Measurements from ENCODE around the gene AMMECR1. TPM values are rescaled to one million over a fixed set of nuclear protein-coding genes. Genes with fewer than 3 reads are reported as not detected.

Gene AMMECR1
- polyA plus RNA-seq, 3 donors from 2014 or later, result 6.2 to 8.1 (median 7.6) TPM

GRCh38 chrX:110211340-110211739 is 106.5 kb downstream of the AMMECR1 start:
- Mint-ChIP-seq H3K27me3 (ENCODE audit: low read depth in 3 of 3) (no peaks in the 10 kb centered on the region), H3K9me3 (no peaks in the 10 kb centered on the region)

GRCh38 chrX:110210417-110211139 is 107.3 kb downstream of the AMMECR1 start:
- Mint-ChIP-seq H3K4me3 (no peak overlapping the region), H3K36me3 (no peaks in the 10 kb centered on the region), H3K4me1 (peaks cover 0 to 2% of the 10 kb centered on the region in 2 donors), H3K27me3 (ENCODE audit: low read depth in 3 of 3) (no peaks in the 10 kb centered on the region), H3K27ac (no peak overlapping the region), H3K9me3 (no peaks in the 10 kb centered on the region)
- no peak for DNase-seq

More at GRCh38 chrX:110211340-110211739, 106.5 kb downstream of the AMMECR1 start:
- H3K36me3 Mint-ChIP-seq, result no peaks in the 10 kb centered on the region
- no peak overlapping the region for H3K4me3 Mint-ChIP-seq
- H3K27ac Mint-ChIP-seq, result no peak overlapping the region
- H3K4me1 Mint-ChIP-seq, result peaks cover 2 to 3% of the 10 kb centered on the region in 2 donors
- no peak for DNase-seq

- peaks cover 0 to 1% of the 10 kb centered on the region in 2 donors for H3K4me1 Mint-ChIP-seq
- no peak for DNase-seq
- no peaks in the 10 kb centered on the region for H3K27me3 Mint-ChIP-seq (ENCODE audit: low read depth in 3 of 3)
- H3K27ac Mint-ChIP-seq, result no peak overlapping the region
- H3K4me3 Mint-ChIP-seq, result no peak overlapping the region
- no peaks in the 10 kb centered on the region for H3K9me3 Mint-ChIP-seq
- no peaks in the 10 kb centered on the region for H3K36me3 Mint-ChIP-seq
Observed at GRCh38 chrX:110208092-110208491, 109.8 kb downstream of the AMMECR1 start.

- Mint-ChIP-seq H3K36me3 (no peaks in the 10 kb centered on the region), H3K4me1 (peaks cover 0 to 1% of the 10 kb centered on the region in 2 donors), H3K27ac (no peak overlapping the region), H3K9me3 (no peaks in the 10 kb centered on the region), H3K4me3 (no peak overlapping the region), H3K27me3 (ENCODE audit: low read depth in 3 of 3) (peaks cover 0 to 2% (median 0%) of the 10 kb centered on the region in 3 donors)
- DNase-seq, result no peak
Observed at GRCh38 chrX:110204986-110205385, 112.9 kb downstream of the AMMECR1 start.

- no peak overlapping the region for H3K27ac Mint-ChIP-seq
- peaks cover 0 to 1% of the 10 kb centered on the region in 2 donors for H3K4me1 Mint-ChIP-seq
- no peaks in the 10 kb centered on the region for H3K9me3 Mint-ChIP-seq
- no peak overlapping the region for H3K4me3 Mint-ChIP-seq
- no peak for DNase-seq
- no peaks in the 10 kb centered on the region for H3K36me3 Mint-ChIP-seq
- peaks cover 0 to 2% (median 0%) of the 10 kb centered on the region in 3 donors for H3K27me3 Mint-ChIP-seq (ENCODE audit: low read depth in 3 of 3)
Observed at GRCh38 chrX:110201799-110202198, 116.1 kb downstream of the AMMECR1 start.

- H3K27ac Mint-ChIP-seq, result no peak overlapping the region
- no peaks in the 10 kb centered on the region for H3K36me3 Mint-ChIP-seq
- no peak overlapping the region for H3K4me3 Mint-ChIP-seq
Observed at GRCh38 chrX:110194977-110195376, 122.9 kb downstream of the AMMECR1 start.

GRCh38 chrX:110192516-110192915 is 125.4 kb downstream of the AMMECR1 start:
- Mint-ChIP-seq H3K27ac (no peak overlapping the region), H3K36me3 (peaks cover 0 to 4% (median 0%) of the 10 kb centered on the region in 3 donors), H3K4me1 (peaks cover 12 to 14% of the 10 kb centered on the region in 2 donors), H3K27me3 (ENCODE audit: low read depth in 3 of 3) (peaks cover 0 to 5% (median 0%) of the 10 kb centered on the region in 3 donors), H3K4me3 (no peak overlapping the region), H3K9me3 (no peaks in the 10 kb centered on the region)
- no peak for DNase-seq

More at GRCh38 chrX:110194977-110195376, 122.9 kb downstream of the AMMECR1 start:
- H3K27me3 Mint-ChIP-seq (ENCODE audit: low read depth in 3 of 3), result peaks cover 0 to 5% (median 0%) of the 10 kb centered on the region in 3 donors
- H3K4me1 Mint-ChIP-seq, result no peaks in the 10 kb centered on the region
- no peak for DNase-seq
- H3K9me3 Mint-ChIP-seq, result no peaks in the 10 kb centered on the region

GRCh38 chrX:110188701-110189558 is 129.0 kb downstream of the AMMECR1 start:
- DNase-seq, result no peak
- no peaks in the 10 kb centered on the region for H3K9me3 Mint-ChIP-seq
- H3K4me1 Mint-ChIP-seq, result peaks cover 12 to 14% of the 10 kb centered on the region in 2 donors
- peaks cover 0 to 3% (median 0%) of the 10 kb centered on the region in 3 donors for H3K27me3 Mint-ChIP-seq (ENCODE audit: low read depth in 3 of 3)
- peak overlapping the region in 1 of 5 donors; percentile 4 for H3K4me3 Mint-ChIP-seq
- H3K27ac Mint-ChIP-seq, result peak overlapping the region in 2 of 6 donors; percentile 18 to 43
- peaks cover 0 to 12% (median 0%) of the 10 kb centered on the region in 3 donors for H3K36me3 Mint-ChIP-seq

- Mint-ChIP-seq H3K27ac (no peak overlapping the region), H3K9me3 (no peaks in the 10 kb centered on the region), H3K27me3 (ENCODE audit: low read depth in 3 of 3) (peaks cover 0 to 1% (median 0%) of the 10 kb centered on the region in 3 donors), H3K4me1 (peaks cover 3 to 12% of the 10 kb centered on the region in 2 donors), H3K36me3 (peaks cover 0 to 21% (median 0%) of the 10 kb centered on the region in 3 donors), H3K4me3 (no peak overlapping the region)
- DNase-seq, result no peak
Observed at GRCh38 chrX:110183314-110183713, 134.6 kb downstream of the AMMECR1 start.

- peaks cover 3 to 11% of the 10 kb centered on the region in 2 donors for H3K4me1 Mint-ChIP-seq
- H3K9me3 Mint-ChIP-seq, result no peaks in the 10 kb centered on the region
- H3K27me3 Mint-ChIP-seq (ENCODE audit: low read depth in 3 of 3), result peaks cover 0 to 1% (median 0%) of the 10 kb centered on the region in 3 donors
- peak overlapping the region in 1 of 6 donors; percentile 10 for H3K27ac Mint-ChIP-seq
- no peak overlapping the region for H3K4me3 Mint-ChIP-seq
- H3K36me3 Mint-ChIP-seq, result peaks cover 0 to 17% (median 0%) of the 10 kb centered on the region in 3 donors
- no peak for DNase-seq
Observed at GRCh38 chrX:110182865-110183264, 135.0 kb downstream of the AMMECR1 start.

- Mint-ChIP-seq H3K27ac (no peak overlapping the region), H3K36me3 (peaks cover 0 to 17% (median 0%) of the 10 kb centered on the region in 3 donors), H3K9me3 (no peaks in the 10 kb centered on the region), H3K27me3 (ENCODE audit: low read depth in 3 of 3) (peaks cover 0 to 2% (median 0%) of the 10 kb centered on the region in 3 donors), H3K4me1 (peaks cover 3 to 11% of the 10 kb centered on the region in 2 donors), H3K4me3 (no peak overlapping the region)
- DNase-seq, result no peak
Observed at GRCh38 chrX:110182362-110182761, 135.5 kb downstream of the AMMECR1 start.

- H3K4me1 Mint-ChIP-seq, result peaks cover 3 to 11% of the 10 kb centered on the region in 2 donors
- H3K9me3 Mint-ChIP-seq, result no peaks in the 10 kb centered on the region
- no peak for DNase-seq
- no peak overlapping the region for H3K4me3 Mint-ChIP-seq
- peaks cover 0 to 17% (median 0%) of the 10 kb centered on the region in 3 donors for H3K36me3 Mint-ChIP-seq
- H3K27ac Mint-ChIP-seq, result no peak overlapping the region
- peaks cover 0 to 4% (median 1%) of the 10 kb centered on the region in 3 donors for H3K27me3 Mint-ChIP-seq (ENCODE audit: low read depth in 3 of 3)
Observed at GRCh38 chrX:110181459-110182137, 136.3 kb downstream of the AMMECR1 start.

- Mint-ChIP-seq H3K4me3 (no peak overlapping the region), H3K4me1 (peaks cover 3 to 11% of the 10 kb centered on the region in 2 donors), H3K27ac (peak overlapping the region in 1 of 6 donors; percentile 23), H3K27me3 (ENCODE audit: low read depth in 3 of 3) (peaks cover 0 to 5% (median 4%) of the 10 kb centered on the region in 3 donors), H3K36me3 (peaks cover 0 to 16% (median 0%) of the 10 kb centered on the region in 3 donors), H3K9me3 (no peaks in the 10 kb centered on the region)
- DNase-seq, result no peak
Observed at GRCh38 chrX:110180928-110181310, 137.0 kb downstream of the AMMECR1 start.

Data from immature natural killer cell (primary cell).